GM12892 (cell line): ENCODE results near the gene LY6G5C.
"Not testable (repeated sequence)": the region's sequence is repeated elsewhere in the genome, so short reads cannot be mapped to it uniquely, and the experiment has no call there.

Experiments used
- DNase-seq: peaks from one replicate; pipeline ENCODE4 v3.0.0; 2011; ENCODE audit not compliant: insufficient read length
- FAIRE-seq: peaks from 2 replicates; lab custom pipeline; 2011; peaks lifted over from hg19 to GRCh38; lab: Jason Lieb, UNC
- POLR2A ChIP-seq: IDR thresholded peaks from 2 replicates; pipeline ENCODE4 v1.6.1; 2011; ENCODE audit warnings: low read depth, low read length, control low read depth
- POLR2AphosphoS5 ChIP-seq: IDR thresholded peaks from 2 replicates; pipeline ENCODE4 v1.6.1; 2011; ENCODE audit warnings: low read depth, low read length, control low read depth
- TAF1 ChIP-seq: IDR thresholded peaks from 2 replicates; pipeline ENCODE4 v1.6.1; 2011; ENCODE audit warnings: low read depth, mild to moderate bottlenecking, control low read depth, low read length, borderline replicate concordance

Gene LY6G5C

GRCh38 chr6:31711233-31711632 is 30.4 kb upstream of the LY6G5C start:
- FAIRE-seq (no peak), DNase-seq (no peak)
- TF ChIP-seq POLR2AphosphoS5 (no peak), POLR2A (no peak)

- FAIRE-seq (no peak), DNase-seq (no peak)
- TF ChIP-seq POLR2AphosphoS5 = no peak
- TF ChIP-seq TAF1 = no peak
- TF ChIP-seq POLR2A = no peak
Measured at GRCh38 chr6:31710523-31711219, 29.8 kb upstream of the LY6G5C start.

- not testable (repeated sequence) for FAIRE-seq, DNase-seq
Measured at GRCh38 chr6:31709157-31709556, 28.3 kb upstream of the LY6G5C start.

GRCh38 chr6:31708224-31708623 is 27.4 kb upstream of the LY6G5C start:
- FAIRE-seq (no peak), DNase-seq (no peak)
- TF ChIP-seq POLR2A = no peak
- TF ChIP-seq POLR2AphosphoS5 = no peak
- TF ChIP-seq TAF1 = no peak

- no peak for DNase-seq
- no peak for TF ChIP-seq POLR2AphosphoS5
- TF ChIP-seq POLR2A = no peak
- no peak for TF ChIP-seq TAF1
- FAIRE-seq = no peak
Measured at GRCh38 chr6:31707701-31708100, 26.8 kb upstream of the LY6G5C start.

- TF ChIP-seq POLR2AphosphoS5 (no peak), POLR2A (no peak), TAF1 (no peak)
- no peak for FAIRE-seq
Measured at GRCh38 chr6:31706599-31706998, 25.7 kb upstream of the LY6G5C start, which contains the start of gene LY6G6F. LY6G6F (plus strand) TSS chr6:31706866; CDS start chr6:31706907, 41 bp downstream.

GRCh38 chr6:31705931-31706330 is 25.1 kb upstream of the LY6G5C start:
- FAIRE-seq = no peak
- DNase-seq = no peak
- TF ChIP-seq TAF1 (no peak), POLR2A (no peak), POLR2AphosphoS5 (no peak)

More at GRCh38 chr6:31706599-31706998, 25.7 kb upstream of the LY6G5C start, which contains the start of gene LY6G6F:
- no peak for DNase-seq

- FAIRE-seq = peak; percentile 100
- TF ChIP-seq TAF1 (peak; percentile 39; the same call in 1 of the 2 replicates), POLR2A (peak; percentile 72), POLR2AphosphoS5 (peak; percentile 60)
Measured at GRCh38 chr6:31702819-31703716, 22.2 kb upstream of the LY6G5C start, which contains the start of gene ABHD16A. ABHD16A (minus strand) TSS chr6:31703324; CDS start chr6:31703281, 43 bp downstream.

GRCh38 chr6:31702405-31702818 is 21.5 kb upstream of the LY6G5C start:
- DNase-seq (no peak), FAIRE-seq (no peak)
- no peak for TF ChIP-seq POLR2A
- TF ChIP-seq POLR2AphosphoS5 = no peak
- no peak for TF ChIP-seq TAF1

More at GRCh38 chr6:31702819-31703716, 22.2 kb upstream of the LY6G5C start, which contains the start of gene ABHD16A:
- DNase-seq = peak; percentile 98

GRCh38 chr6:31701666-31702404 is 21.0 kb upstream of the LY6G5C start:
- DNase-seq (no peak), FAIRE-seq (no peak)
- TF ChIP-seq TAF1 (no peak), POLR2AphosphoS5 (no peak), POLR2A (no peak)

- TF ChIP-seq TAF1 (no peak), POLR2A (no peak), POLR2AphosphoS5 (no peak)
- no peak for FAIRE-seq
Measured at GRCh38 chr6:31700740-31701401, 20.0 kb upstream of the LY6G5C start.

More at GRCh38 chr6:31700740-31701401, 20.0 kb upstream of the LY6G5C start:
- DNase-seq = no peak
